Liver (tissue), 9 donors: ENCODE measurements around the gene AKAP5. TPM values are rescaled to one million over a fixed set of nuclear protein-coding genes. Genes with fewer than 3 reads are reported as not detected.

ENCODE experiments used
- DNase-seq: peaks from one replicate; pipeline ENCODE4 v3.0.0-alpha.2; 2017; ENCODE audit warnings: low spot score
- H3K27ac ChIP-seq, 2 donors: one replicate each; pipeline ENCODE4 v1.7.0; 2013; ENCODE audit warnings: inconsistent platforms in 2 of 2, low read length in 2 of 2, control low read depth in 1 of 2, low read depth in 1 of 2, mild to moderate bottlenecking in 1 of 2
- H3K27me3 ChIP-seq, 4 donors: one replicate each; pipeline versions ENCODE4 v1.6.1 to v1.7.0; 2013; ENCODE audit warnings: low read length in 3 of 4, inconsistent platforms in 1 of 4, mild to moderate bottlenecking in 1 of 4, moderate library complexity in 1 of 4; ENCODE audit not compliant: control insufficient read depth in 4 of 4, insufficient read depth in 4 of 4
- H3K36me3 ChIP-seq, 4 donors: one replicate each; pipeline versions ENCODE4 v1.6.1 to v1.7.0; 2013; ENCODE audit warnings: low read length in 3 of 4, mild to moderate bottlenecking in 3 of 4, low read depth in 1 of 4, moderate library complexity in 1 of 4; ENCODE audit not compliant: control insufficient read depth in 4 of 4, insufficient read depth in 3 of 4
- H3K4me1 ChIP-seq, 4 donors: one replicate each; pipeline versions ENCODE4 v1.6.1 to v1.7.0; 2013; ENCODE audit warnings: low read length in 3 of 4, mild to moderate bottlenecking in 3 of 4, moderate library complexity in 1 of 4; ENCODE audit not compliant: control insufficient read depth in 4 of 4, insufficient read depth in 4 of 4
- H3K4me3 ChIP-seq, 3 donors: one replicate each; pipeline versions ENCODE4 v1.6.1 to v1.7.0; 2013; ENCODE audit warnings: low read length in 3 of 3, control low read depth in 1 of 3, low read depth in 1 of 3, mild to moderate bottlenecking in 1 of 3
- H3K9ac ChIP-seq, 2 donors: one replicate each; pipeline ENCODE4 v1.7.0; 2013; ENCODE audit warnings: low read length in 2 of 2, mild to moderate bottlenecking in 2 of 2, moderate library complexity in 2 of 2, control low read depth in 1 of 2, low read depth in 1 of 2
- H3K9me3 ChIP-seq, 4 donors: one replicate each; pipeline versions ENCODE4 v1.6.1 to v1.7.0; 2013; ENCODE audit warnings: low read length in 3 of 4; ENCODE audit not compliant: control insufficient read depth in 4 of 4
- ATF3 ChIP-seq: IDR thresholded peaks from 2 replicates; pipeline ENCODE4 v1.6.1; 2016; ENCODE audit warnings: antibody characterized with exemption
- CTCF ChIP-seq: fragments of 150-350 bp; IDR thresholded peaks from 2 replicates; pipeline ENCODE4 v1.5.1; 2017; ENCODE audit warnings: improper control_type of control experiment, low read depth, low read length; ENCODE audit not compliant: missing input control
- EGR1 ChIP-seq, 2 donors: IDR thresholded peaks; 2 replicates each; pipeline ENCODE4 v1.6.1; 2016 to 2018; ENCODE audit warnings: antibody characterized with exemption in 2 of 2, low read depth in 2 of 2
- FOXA1 ChIP-seq: IDR thresholded peaks from 2 replicates; pipeline ENCODE4 v1.6.1; 2016; ENCODE audit warnings: antibody characterized with exemption
- FOXA2 ChIP-seq: IDR thresholded peaks from 2 replicates; pipeline ENCODE4 v1.6.1; 2016; ENCODE audit warnings: antibody characterized with exemption
- GABPA ChIP-seq, 2 donors: IDR thresholded peaks in 1 of 2; conservative IDR thresholded peaks in 1 of 2; 2 replicates each; pipeline ENCODE4 v1.6.1; 2016; ENCODE audit warnings: antibody characterized with exemption in 2 of 2, mild to moderate bottlenecking in 1 of 2, moderate library complexity in 1 of 2
- HNF4A ChIP-seq, 2 donors: conservative IDR thresholded peaks; 2 replicates each; pipeline ENCODE4 v1.6.1; 2016; ENCODE audit warnings: antibody characterized with exemption in 2 of 2, mild to moderate bottlenecking in 2 of 2
- HNF4G ChIP-seq: IDR thresholded peaks from 2 replicates; pipeline ENCODE4 v1.6.1; 2016; ENCODE audit warnings: antibody characterized with exemption
- MAX ChIP-seq: IDR thresholded peaks from 2 replicates; pipeline ENCODE4 v1.6.1; 2016; ENCODE audit warnings: antibody characterized with exemption
- NR2F2 ChIP-seq: IDR thresholded peaks from 2 replicates; pipeline ENCODE4 v1.6.1; 2016; ENCODE audit warnings: antibody characterized with exemption
- REST ChIP-seq: IDR thresholded peaks from 2 replicates; pipeline ENCODE4 v1.6.1; 2016; ENCODE audit warnings: antibody characterized with exemption, mild to moderate bottlenecking
- SP1 ChIP-seq: IDR thresholded peaks from 2 replicates; pipeline ENCODE4 v1.6.1; 2018; ENCODE audit warnings: antibody characterized with exemption, mild to moderate bottlenecking
- WGBS: extraction: QIAGEN DNeasy Blood & Tissue Kit; methylation state at CpG from one replicate; pipeline ENCODE4 v1.1.7; 2013; 5-methylcytosine and 5-hydroxymethylcytosine counted together
- polyA plus RNA-seq, 2 donors: library from polyadenylated mRNA; stranded (reverse) in 1 of 2; unstranded in 1 of 2; fragments of 200-250 nt in 1 of 2; fragments of >200 nt in 1 of 2; fragmentation: Nextera tagmentation in 1 of 2; extraction: Ambion mirVana in 1 of 2; gene quantifications; one replicate each; pipeline versions ENCODE4 v1.2.1 to v1.2.3, GENCODE V29; 2013 to 2015
- total RNA-seq, 2 donors: library from RNA; depleted of rRNA; stranded (reverse); fragments of >200 nt; gene quantifications; one replicate each; pipeline ENCODE4 v1.2.3, GENCODE V29; 2014
- donor health status: healthy.
- donor health status: healthy.
- donor health status: healthy.
- donor health status: healthy.
- donor health status: healthy.

Gene AKAP5
- total and polyA plus RNA-seq, 4 donors: 0.07 to 2.3 (median 0.27) TPM

- no peaks in the 10 kb centered on the region for H3K4me1 ChIP-seq
- H3K27me3 ChIP-seq: no peaks in the 10 kb centered on the region
- H3K9ac ChIP-seq: no peak overlapping the region
- H3K9me3 ChIP-seq: no peaks in the 10 kb centered on the region
- no peaks in the 10 kb centered on the region for H3K36me3 ChIP-seq
- TF ChIP-seq MAX (no peak), REST (no peak), SP1 (no peak), NR2F2 (no peak), EGR1 (IDR thresholded peaks at IDR 0.05; ENCODE audit: low read depth in 2 of 2) (no peak), CTCF (no peak), ATF3 (no peak), GABPA (IDR thresholded peaks at IDR 0.05 in 1 of 2, conservative IDR thresholded peaks at IDR 0.05 in 1 of 2) (no peak), HNF4A (conservative IDR thresholded peaks at IDR 0.05) (no peak), FOXA2 (no peak), FOXA1 (no peak)
- H3K27ac ChIP-seq: no peak overlapping the region
- no peak for DNase-seq
- 88% methylated on average over 8 of the region's 8 CpGs for WGBS
- H3K4me3 ChIP-seq: no peak overlapping the region
Observed at GRCh38 chr14:64475585-64476273, 10.4 kb downstream of the AKAP5 start.

- Histone ChIP-seq H3K4me1 (no peaks in the 10 kb centered on the region), H3K9me3 (no peaks in the 10 kb centered on the region), H3K36me3 (peaks cover 0 to 3% (median 0%) of the 10 kb centered on the region in 4 donors), H3K27me3 (no peaks in the 10 kb centered on the region), H3K27ac (no peak overlapping the region), H3K4me3 (no peak overlapping the region), H3K9ac (no peak overlapping the region)
- 95% methylated on average over 8 of the region's 8 CpGs for WGBS
- no peak for DNase-seq
- TF ChIP-seq HNF4G (no peak), GABPA (IDR thresholded peaks at IDR 0.05 in 1 of 2, conservative IDR thresholded peaks at IDR 0.05 in 1 of 2) (no peak)
Observed at GRCh38 chr14:64476438-64476837, 11.1 kb downstream of the AKAP5 start.
